Stimulated activated CD4-positive, alpha-beta T cell treated with anti-CD3 and anti-CD28 coated beads, Interleukin-2, amount 100 ng/mL, for 48 hours (primary cell): ENCODE data around the gene KCNK18.
"Not testable (repeated sequence)": the region's sequence is repeated elsewhere in the genome, so short reads cannot be mapped to it uniquely, and the experiment has no call there.

ENCODE experiments used
- DNase-seq, 2 donors: peaks; one replicate each; pipeline ENCODE4 v3.0.0-alpha.2; 2020

The KCNK18 gene

DNA sequence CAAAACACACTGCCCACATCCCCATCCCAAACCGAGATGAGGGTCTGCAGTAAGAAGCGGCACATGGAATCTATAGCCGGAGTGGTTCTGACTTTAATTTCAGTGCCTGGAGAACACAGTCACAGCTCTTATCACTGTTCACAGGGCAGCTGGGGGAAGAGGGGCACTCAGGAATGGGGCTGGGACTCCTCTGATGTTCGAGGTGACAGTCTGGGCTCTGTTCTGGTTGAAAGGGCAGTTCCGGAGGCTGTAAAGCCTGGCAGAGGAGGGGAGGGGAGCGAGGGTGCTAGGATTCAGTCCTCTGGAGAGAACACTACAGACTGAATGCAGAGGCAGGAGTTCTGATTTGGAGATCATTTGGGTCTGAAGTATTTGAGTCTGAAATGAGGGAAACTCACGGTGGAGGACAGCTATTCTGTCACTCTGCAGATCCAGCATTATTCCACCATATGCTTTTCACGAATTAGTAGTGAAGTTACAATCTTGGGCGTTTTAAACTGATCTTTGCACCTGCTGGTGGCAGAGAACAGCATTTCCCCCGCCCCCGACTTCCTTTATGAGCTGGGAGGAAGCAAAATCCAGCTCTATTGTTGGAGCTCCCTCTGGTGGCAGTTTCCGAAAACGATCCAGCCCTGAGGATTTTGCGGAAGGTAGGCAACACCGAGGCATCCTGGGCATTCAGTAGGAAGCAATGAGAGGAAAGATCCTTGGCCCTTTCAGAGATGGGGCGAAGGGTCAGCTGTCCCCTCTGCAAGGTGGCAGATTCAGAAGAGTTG is 22.7 kb upstream of the KCNK18 start:
- DNase-seq = peak; percentile 86 to 87

DNA sequence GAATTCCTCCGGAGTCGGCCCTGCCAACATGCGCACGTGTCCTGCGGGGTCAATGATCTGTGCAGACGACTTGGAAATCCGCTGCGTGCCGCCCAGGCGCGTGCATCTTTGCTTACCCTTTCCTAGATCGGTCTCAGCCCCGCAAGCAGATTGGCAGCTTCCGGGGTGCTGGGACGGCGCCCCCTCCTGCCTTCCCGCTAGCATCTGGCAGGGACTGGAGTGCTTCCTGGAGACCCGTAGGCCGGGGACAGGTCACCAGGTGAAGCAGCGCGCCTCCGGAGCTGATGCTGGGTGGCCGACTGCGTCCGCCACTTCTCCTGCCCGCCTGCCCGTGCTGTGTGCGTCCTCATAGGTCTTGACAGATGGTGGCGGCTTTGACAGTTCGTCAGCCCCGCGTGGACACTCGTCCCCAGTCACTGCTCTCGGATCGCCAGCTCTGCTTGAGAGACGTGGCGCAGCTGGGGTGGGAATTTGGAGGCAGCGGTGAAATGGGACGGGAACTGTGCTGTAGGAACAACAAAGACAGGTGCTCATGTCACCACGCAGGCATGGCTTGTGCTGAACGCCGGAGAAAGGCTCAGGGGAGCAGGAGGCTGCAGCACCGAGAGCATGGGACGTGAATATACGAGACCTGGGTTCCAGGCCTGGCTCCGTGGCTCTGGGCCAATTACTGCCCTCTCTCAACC is 21.9 kb upstream of the KCNK18 start:
- no peak for DNase-seq

GRCh38 chr10:117175901-117176534 is 21.3 kb upstream of the KCNK18 start:
- DNase-seq = peak; percentile 75 to 77

DNA sequence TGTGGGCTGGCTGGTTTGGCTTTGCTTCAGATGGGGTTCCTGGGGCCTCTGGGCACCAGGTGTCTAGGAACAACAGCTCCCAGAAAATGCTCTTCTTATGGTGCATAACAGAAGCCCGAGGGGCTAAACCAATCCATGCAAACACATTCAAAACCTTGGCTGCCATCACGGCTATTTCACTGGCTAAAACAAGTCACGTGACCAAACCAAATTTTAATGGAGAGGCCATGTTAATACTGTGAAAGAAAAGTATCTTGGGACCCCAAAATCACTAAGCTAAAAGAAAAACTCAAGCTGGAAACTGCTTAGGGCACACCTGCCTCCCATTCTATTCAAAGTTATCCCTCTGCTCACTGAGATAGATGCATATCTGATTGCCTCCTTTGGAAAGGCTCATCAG is 19.1 kb upstream of the KCNK18 start:
- no peak for DNase-seq

GRCh38 chr10:117184296-117184695 is 13.0 kb upstream of the KCNK18 start:
- DNase-seq = no peak

- DNase-seq = no peak
These were observed 12.5 kb upstream of the KCNK18 start for GRCh38 chr10:117184821-117185220.

- not testable (repeated sequence) for DNase-seq
These were observed 11.5 kb upstream of the KCNK18 start for GRCh38 chr10:117185817-117186216.

DNA sequence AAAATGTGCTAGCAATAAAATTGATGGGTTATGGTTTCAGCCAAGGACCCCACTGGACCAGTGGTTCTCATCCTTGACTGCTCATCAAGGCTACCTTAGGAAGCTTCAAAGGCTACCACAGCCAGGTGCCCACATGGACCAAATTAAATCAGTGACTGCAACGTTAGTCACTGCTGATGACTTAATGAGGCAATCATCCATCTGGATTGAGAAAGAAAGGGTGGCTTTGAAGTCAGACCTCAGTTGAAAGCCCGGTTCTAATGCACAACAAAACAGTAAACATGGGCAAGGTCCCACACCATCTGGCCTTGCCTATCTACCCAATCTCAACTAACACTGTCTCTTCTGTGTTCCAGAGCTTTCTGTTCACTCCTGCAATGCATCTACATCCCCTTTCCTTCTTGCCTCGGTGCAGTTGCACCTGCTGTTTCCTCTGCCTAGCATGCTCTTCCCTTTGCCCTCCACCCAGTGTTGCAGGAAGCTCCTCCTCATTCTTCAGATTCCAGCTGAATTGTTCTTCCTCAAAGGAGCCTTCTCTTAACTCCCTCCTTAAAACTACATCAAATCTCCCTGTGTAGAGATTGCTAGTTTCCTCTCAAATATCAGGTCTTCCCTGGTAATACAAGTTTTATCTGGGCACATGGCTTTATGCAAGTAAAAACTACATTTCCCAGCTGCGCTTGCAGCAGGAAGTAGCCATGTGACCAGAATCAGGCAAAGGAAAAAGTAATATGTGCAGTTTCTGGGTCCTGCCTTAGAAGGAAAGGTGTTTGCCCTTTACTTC is 10.3 kb upstream of the KCNK18 start:
- no peak for DNase-seq

DNA sequence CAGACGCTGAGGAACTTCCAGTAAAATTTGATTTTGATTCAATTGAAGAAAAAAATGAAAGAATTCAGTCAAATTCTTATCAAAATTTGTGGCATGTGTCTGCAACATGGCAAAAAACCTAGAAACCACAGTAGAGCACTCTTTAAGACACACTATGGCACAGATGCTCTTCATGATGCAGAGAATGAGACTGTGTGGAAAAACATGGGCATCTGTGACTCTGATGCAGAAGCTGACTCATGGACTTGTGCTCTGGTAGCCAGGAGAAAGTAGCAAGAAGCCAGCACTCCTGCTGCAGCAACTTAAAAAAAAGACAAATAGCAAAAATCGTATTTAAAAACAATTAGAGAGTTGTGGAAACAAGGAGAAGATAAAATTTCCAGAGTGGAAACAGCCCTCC is 8.9 kb upstream of the KCNK18 start:
- no peak for DNase-seq

DNA sequence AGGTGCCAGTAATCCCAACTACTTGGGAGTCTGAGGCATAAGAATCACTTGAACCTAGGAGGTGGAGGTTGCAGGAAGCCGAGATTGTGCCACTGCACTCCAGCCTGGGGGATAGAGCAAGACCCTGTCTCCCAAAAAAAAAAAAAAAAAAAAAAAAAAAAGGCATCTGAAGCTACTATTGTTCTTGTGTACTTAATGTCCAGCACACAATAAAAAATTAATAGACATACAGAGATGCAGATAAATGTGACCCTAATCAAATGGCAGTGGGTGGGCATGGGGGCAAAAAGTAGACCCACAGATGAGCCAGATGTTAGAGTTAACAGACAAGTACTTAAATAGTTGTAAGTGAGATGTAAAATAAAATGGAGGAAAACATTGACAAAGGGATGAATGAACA is 7.7 kb upstream of the KCNK18 start:
- DNase-seq = no peak

DNA sequence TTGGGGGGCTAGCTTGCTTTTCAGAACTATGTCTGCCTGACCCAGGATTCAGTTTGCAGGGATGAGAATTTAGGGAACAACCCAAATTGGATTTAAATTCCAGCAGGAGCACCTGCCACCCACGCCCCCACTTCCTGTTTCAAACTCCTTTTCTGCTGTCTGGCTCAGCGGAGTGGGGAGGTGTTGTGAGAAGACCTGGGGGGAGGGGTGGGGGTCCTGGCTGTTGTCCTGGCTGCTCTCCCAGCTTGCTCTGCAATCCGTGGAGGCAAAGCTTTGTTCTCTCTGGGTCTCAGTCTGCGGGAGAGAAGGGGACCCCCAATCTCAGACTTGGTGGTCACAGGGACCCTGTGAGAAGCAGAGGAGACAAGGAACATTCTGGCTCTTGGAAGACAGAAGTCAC is 799 bp downstream of the KCNK18 start:
- DNase-seq = no peak

DNA sequence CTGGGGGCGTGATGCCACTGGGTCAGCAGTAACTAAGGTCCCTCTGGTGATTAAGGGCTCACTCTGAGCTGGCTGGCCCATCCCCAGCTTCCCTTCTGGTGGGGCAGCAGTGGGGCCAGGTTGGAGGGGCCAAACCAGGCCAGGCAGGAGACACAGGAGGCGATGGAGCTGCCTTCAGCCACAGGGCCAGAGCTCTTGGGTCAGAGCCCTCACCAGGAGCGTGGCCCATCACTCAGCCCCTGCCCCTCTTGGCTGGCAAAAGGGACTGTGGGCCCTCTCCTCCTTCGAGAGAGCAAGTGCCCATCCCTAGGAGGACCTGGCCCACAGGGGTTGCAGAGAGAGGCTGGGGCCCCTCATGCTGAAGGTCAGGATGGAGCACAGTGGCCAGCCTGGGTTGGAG is 4.5 kb downstream of the KCNK18 start:
- DNase-seq = no peak

- no peak for DNase-seq
These were observed 7.0 kb downstream of the KCNK18 start for GRCh38 chr10:117204316-117204715.

GRCh38 chr10:117212176-117212575 is 14.9 kb downstream of the KCNK18 start:
- DNase-seq = no peak

DNA sequence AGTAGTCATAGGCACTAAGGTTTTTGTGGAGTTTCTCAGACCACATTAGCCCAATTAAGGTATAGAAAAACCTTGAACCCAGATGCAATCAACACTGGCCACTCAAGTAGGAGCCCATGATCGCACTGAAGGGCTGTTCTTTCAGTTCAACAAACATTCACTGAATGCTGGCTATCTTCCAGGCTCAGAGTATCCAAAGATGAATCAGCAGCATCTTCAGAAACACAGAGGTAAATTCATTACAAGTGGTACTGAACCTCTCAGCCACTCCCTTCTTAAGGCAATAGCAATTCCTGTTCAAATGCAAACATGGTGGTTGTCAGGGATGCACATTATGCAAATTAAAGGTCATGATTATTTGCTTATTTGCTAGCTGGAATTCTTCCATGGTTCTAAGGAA is 17.1 kb downstream of the KCNK18 start:
- no peak for DNase-seq

GRCh38 chr10:117215079-117215478 is 17.8 kb downstream of the KCNK18 start:
- DNase-seq = no peak

GRCh38 chr10:117216028-117216427 is 18.7 kb downstream of the KCNK18 start:
- DNase-seq = no peak

GRCh38 chr10:117216611-117217195 is 19.4 kb downstream of the KCNK18 start:
- peak; percentile 60 to 76 for DNase-seq

DNA sequence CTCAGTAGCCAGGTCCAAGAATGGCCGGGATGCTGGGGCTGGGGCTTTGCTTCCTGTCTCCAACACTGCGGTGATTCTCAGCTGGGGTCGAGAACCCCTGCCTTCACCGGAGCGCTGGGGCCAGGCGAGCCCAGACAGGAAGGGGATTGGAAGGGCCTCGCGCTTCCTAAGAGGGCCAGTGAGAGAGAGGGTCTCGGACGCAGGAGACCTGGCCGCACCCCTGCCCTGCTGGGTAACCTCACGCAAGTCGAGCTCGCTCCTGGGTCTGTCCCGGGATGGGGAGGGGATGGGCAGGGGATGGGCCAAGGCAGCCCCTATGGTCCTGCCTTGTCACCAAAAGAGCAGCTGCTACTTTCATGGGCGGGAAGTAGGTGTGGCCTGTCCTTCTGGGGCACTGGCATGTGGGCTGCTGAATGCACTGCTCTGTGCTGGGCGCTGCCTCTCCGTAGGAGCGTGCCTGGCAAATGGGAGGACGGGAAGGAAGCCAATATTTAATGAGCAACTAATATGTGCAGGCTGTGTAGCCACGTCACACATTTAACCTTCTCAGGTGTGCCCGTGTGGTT is 20.0 kb downstream of the KCNK18 start:
- peak in 1 of 2 donors; percentile 2 for DNase-seq

DNA sequence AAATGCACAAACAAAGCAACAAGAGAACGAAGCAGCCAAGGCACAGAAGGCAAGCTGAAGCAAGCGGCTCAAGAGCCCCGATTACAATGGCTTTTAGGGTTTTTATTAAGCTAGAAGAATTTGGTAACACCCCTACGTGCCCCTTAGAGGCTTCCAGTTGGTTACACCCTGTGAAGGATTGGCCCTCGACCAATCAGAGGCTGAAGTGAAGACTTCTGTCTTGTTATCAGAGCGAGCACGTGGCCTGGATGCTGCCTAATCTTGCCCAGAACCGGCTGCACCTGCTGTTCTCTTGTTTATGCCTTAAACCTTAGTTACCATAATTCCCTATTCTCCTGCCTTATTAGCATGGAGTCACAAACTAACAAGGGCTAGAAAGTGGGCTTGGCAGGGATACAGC is 21.4 kb downstream of the KCNK18 start:
- DNase-seq = no peak

DNA sequence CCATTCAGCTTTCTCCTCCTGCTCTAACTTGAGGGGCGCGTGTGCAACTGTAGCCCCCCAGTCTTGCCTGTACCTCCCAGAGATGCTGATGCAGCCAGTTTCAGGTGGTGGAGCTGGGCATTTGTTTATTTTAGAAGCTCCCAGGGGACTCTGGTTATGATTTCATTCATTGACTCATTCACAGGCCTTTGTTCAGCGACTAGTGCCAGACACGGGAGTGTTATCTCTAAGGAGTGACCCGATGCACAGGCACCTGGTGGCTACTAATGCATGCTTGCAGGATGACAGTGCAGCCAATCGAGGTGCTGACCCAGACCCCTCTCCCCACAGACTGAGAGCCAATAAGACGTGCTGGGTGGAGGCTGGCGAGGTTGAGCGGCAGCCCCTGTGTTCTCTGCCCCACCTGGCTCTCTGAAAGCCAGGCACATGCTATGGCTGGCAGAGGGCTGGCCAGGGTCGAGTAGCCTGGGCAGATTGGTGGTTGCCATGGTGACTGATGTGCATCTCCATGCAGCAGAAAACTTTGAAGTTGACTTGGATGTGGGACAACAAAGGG is 23.9 kb downstream of the KCNK18 start:
- no peak for DNase-seq

- DNase-seq = no peak
These were observed 25.3 kb downstream of the KCNK18 start for GRCh38 chr10:117222552-117222951.
